ENCODE results near the gene NANOGP8.

Gene NANOGP8

GRCh38 chr15:35108453-35108852 lies 23.4 kb upstream of the NANOGP8 start:
- TF ChIP-seq CTCF (IDR thresholded peaks at IDR 0.05; ENCODE audit: extremely low read depth, missing control alignments) = no peak
- no peak for DNase-seq (ENCODE audit: low spot score)

GRCh38 chr15:35107561-35107960 lies 22.5 kb upstream of the NANOGP8 start:
- TF ChIP-seq CTCF (IDR thresholded peaks at IDR 0.05; ENCODE audit: extremely low read depth, missing control alignments) = no peak
- no peak for DNase-seq (ENCODE audit: low spot score)

- no peak for DNase-seq (ENCODE audit: low spot score)
- no peak for TF ChIP-seq CTCF (IDR thresholded peaks at IDR 0.05; ENCODE audit: extremely low read depth, missing control alignments)
Observed at GRCh38 chr15:35107122-35107521, 22.0 kb upstream of the NANOGP8 start.

- no peak for TF ChIP-seq CTCF (IDR thresholded peaks at IDR 0.05; ENCODE audit: extremely low read depth, missing control alignments)
- no peak for DNase-seq (ENCODE audit: low spot score)
Observed at GRCh38 chr15:35104526-35105147, 19.5 kb upstream of the NANOGP8 start.

GRCh38 chr15:35102186-35102585 lies 17.1 kb upstream of the NANOGP8 start:
- no peak for DNase-seq (ENCODE audit: low spot score)
- TF ChIP-seq CTCF (IDR thresholded peaks at IDR 0.05; ENCODE audit: extremely low read depth, missing control alignments) = no peak

- no peak for DNase-seq (ENCODE audit: low spot score)
Observed at GRCh38 chr15:35101335-35101734, 16.2 kb upstream of the NANOGP8 start.

GRCh38 chr15:35098737-35099136 lies 13.6 kb upstream of the NANOGP8 start:
- no peak for DNase-seq (ENCODE audit: low spot score)
- TF ChIP-seq CTCF (IDR thresholded peaks at IDR 0.05; ENCODE audit: extremely low read depth, missing control alignments) = no peak

More at GRCh38 chr15:35101335-35101734, 16.2 kb upstream of the NANOGP8 start:
- no peak for TF ChIP-seq CTCF (IDR thresholded peaks at IDR 0.05; ENCODE audit: extremely low read depth, missing control alignments)

All from GM20000 (cell line).